Liver (tissue), 9 donors: Measurements from ENCODE around the gene CLTA. TPM values are rescaled to one million over a fixed set of nuclear protein-coding genes. Genes with fewer than 3 reads are reported as not detected.

Source experiments
- DNase-seq: peaks from one replicate; pipeline ENCODE4 v3.0.0-alpha.2; 2017; ENCODE audit warnings: low spot score
- H3K27ac ChIP-seq, 2 donors: one replicate each; pipeline ENCODE4 v1.7.0; 2013; ENCODE audit warnings: inconsistent platforms in 2 of 2, low read length in 2 of 2, control low read depth in 1 of 2, low read depth in 1 of 2, mild to moderate bottlenecking in 1 of 2
- H3K27me3 ChIP-seq, 4 donors: one replicate each; pipeline versions ENCODE4 v1.6.1 to v1.7.0; 2013; ENCODE audit warnings: low read length in 3 of 4, inconsistent platforms in 1 of 4, mild to moderate bottlenecking in 1 of 4, moderate library complexity in 1 of 4; ENCODE audit not compliant: control insufficient read depth in 4 of 4, insufficient read depth in 4 of 4
- H3K36me3 ChIP-seq, 4 donors: one replicate each; pipeline versions ENCODE4 v1.6.1 to v1.7.0; 2013; ENCODE audit warnings: low read length in 3 of 4, mild to moderate bottlenecking in 3 of 4, low read depth in 1 of 4, moderate library complexity in 1 of 4; ENCODE audit not compliant: control insufficient read depth in 4 of 4, insufficient read depth in 3 of 4
- H3K4me1 ChIP-seq, 4 donors: one replicate each; pipeline versions ENCODE4 v1.6.1 to v1.7.0; 2013; ENCODE audit warnings: low read length in 3 of 4, mild to moderate bottlenecking in 3 of 4, moderate library complexity in 1 of 4; ENCODE audit not compliant: control insufficient read depth in 4 of 4, insufficient read depth in 4 of 4
- H3K4me3 ChIP-seq, 3 donors: one replicate each; pipeline versions ENCODE4 v1.6.1 to v1.7.0; 2013; ENCODE audit warnings: low read length in 3 of 3, control low read depth in 1 of 3, low read depth in 1 of 3, mild to moderate bottlenecking in 1 of 3
- H3K9ac ChIP-seq, 2 donors: one replicate each; pipeline ENCODE4 v1.7.0; 2013; ENCODE audit warnings: low read length in 2 of 2, mild to moderate bottlenecking in 2 of 2, moderate library complexity in 2 of 2, control low read depth in 1 of 2, low read depth in 1 of 2
- H3K9me3 ChIP-seq, 4 donors: one replicate each; pipeline versions ENCODE4 v1.6.1 to v1.7.0; 2013; ENCODE audit warnings: low read length in 3 of 4; ENCODE audit not compliant: control insufficient read depth in 4 of 4
- ATF3 ChIP-seq: IDR thresholded peaks from 2 replicates; pipeline ENCODE4 v1.6.1; 2016; ENCODE audit warnings: antibody characterized with exemption
- CTCF ChIP-seq: fragments of 150-350 bp; IDR thresholded peaks from 2 replicates; pipeline ENCODE4 v1.5.1; 2017; ENCODE audit warnings: improper control_type of control experiment, low read depth, low read length; ENCODE audit not compliant: missing input control
- EGR1 ChIP-seq, 2 donors: IDR thresholded peaks; 2 replicates each; pipeline ENCODE4 v1.6.1; 2016 to 2018; ENCODE audit warnings: antibody characterized with exemption in 2 of 2, low read depth in 2 of 2
- FOXA1 ChIP-seq: IDR thresholded peaks from 2 replicates; pipeline ENCODE4 v1.6.1; 2016; ENCODE audit warnings: antibody characterized with exemption
- FOXA2 ChIP-seq: IDR thresholded peaks from 2 replicates; pipeline ENCODE4 v1.6.1; 2016; ENCODE audit warnings: antibody characterized with exemption
- GABPA ChIP-seq, 2 donors: IDR thresholded peaks in 1 of 2; conservative IDR thresholded peaks in 1 of 2; 2 replicates each; pipeline ENCODE4 v1.6.1; 2016; ENCODE audit warnings: antibody characterized with exemption in 2 of 2, mild to moderate bottlenecking in 1 of 2, moderate library complexity in 1 of 2
- HNF4A ChIP-seq, 2 donors: conservative IDR thresholded peaks; 2 replicates each; pipeline ENCODE4 v1.6.1; 2016; ENCODE audit warnings: antibody characterized with exemption in 2 of 2, mild to moderate bottlenecking in 2 of 2
- HNF4G ChIP-seq: IDR thresholded peaks from 2 replicates; pipeline ENCODE4 v1.6.1; 2016; ENCODE audit warnings: antibody characterized with exemption
- JUND ChIP-seq, 2 donors: IDR thresholded peaks; 2 replicates each; pipeline ENCODE4 v1.6.1; 2016; ENCODE audit warnings: antibody characterized with exemption in 2 of 2
- MAX ChIP-seq: IDR thresholded peaks from 2 replicates; pipeline ENCODE4 v1.6.1; 2016; ENCODE audit warnings: antibody characterized with exemption
- NR2F2 ChIP-seq: IDR thresholded peaks from 2 replicates; pipeline ENCODE4 v1.6.1; 2016; ENCODE audit warnings: antibody characterized with exemption
- RAD21 ChIP-seq, 2 donors: IDR thresholded peaks; 2 replicates each; pipeline ENCODE4 v1.6.1; 2016; ENCODE audit warnings: antibody characterized with exemption in 2 of 2, mild to moderate bottlenecking in 2 of 2
- RXRA ChIP-seq, 2 donors: IDR thresholded peaks; 2 replicates each; pipeline ENCODE4 v1.6.1; 2017 to 2018; ENCODE audit warnings: antibody characterized with exemption in 2 of 2, mild to moderate bottlenecking in 1 of 2
- SP1 ChIP-seq: IDR thresholded peaks from 2 replicates; pipeline ENCODE4 v1.6.1; 2018; ENCODE audit warnings: antibody characterized with exemption, mild to moderate bottlenecking
- TAF1 ChIP-seq: conservative IDR thresholded peaks from 2 replicates; pipeline ENCODE4 v1.6.1; 2016; ENCODE audit warnings: antibody characterized with exemption, mild to moderate bottlenecking
- YY1 ChIP-seq: IDR thresholded peaks from 2 replicates; pipeline ENCODE4 v1.6.1; 2016; ENCODE audit warnings: antibody characterized with exemption, mild to moderate bottlenecking
- WGBS: extraction: QIAGEN DNeasy Blood & Tissue Kit; methylation state at CpG from one replicate; pipeline ENCODE4 v1.1.7; 2013; 5-methylcytosine and 5-hydroxymethylcytosine counted together
- polyA plus RNA-seq, 2 donors: library from polyadenylated mRNA; stranded (reverse) in 1 of 2; unstranded in 1 of 2; fragments of 200-250 nt in 1 of 2; fragments of >200 nt in 1 of 2; fragmentation: Nextera tagmentation in 1 of 2; extraction: Ambion mirVana in 1 of 2; gene quantifications; one replicate each; pipeline versions ENCODE4 v1.2.1 to v1.2.3, GENCODE V29; 2013 to 2015
- total RNA-seq, 2 donors: library from RNA; depleted of rRNA; stranded (reverse); fragments of >200 nt; gene quantifications; one replicate each; pipeline ENCODE4 v1.2.3, GENCODE V29; 2014
- TF ChIP-seq, protein P1 (sequence below): IDR thresholded peaks from 2 replicates; pipeline ENCODE4 v1.6.1; 2016; ENCODE audit warnings: antibody characterized with exemption
- donor health status: healthy.
- donor health status: healthy.
- donor health status: healthy.
- donor health status: healthy.
- donor health status: healthy.

The CLTA gene
- total and polyA plus RNA-seq, 4 donors: 48.4 to 102 (median 74.6) TPM

DNA sequence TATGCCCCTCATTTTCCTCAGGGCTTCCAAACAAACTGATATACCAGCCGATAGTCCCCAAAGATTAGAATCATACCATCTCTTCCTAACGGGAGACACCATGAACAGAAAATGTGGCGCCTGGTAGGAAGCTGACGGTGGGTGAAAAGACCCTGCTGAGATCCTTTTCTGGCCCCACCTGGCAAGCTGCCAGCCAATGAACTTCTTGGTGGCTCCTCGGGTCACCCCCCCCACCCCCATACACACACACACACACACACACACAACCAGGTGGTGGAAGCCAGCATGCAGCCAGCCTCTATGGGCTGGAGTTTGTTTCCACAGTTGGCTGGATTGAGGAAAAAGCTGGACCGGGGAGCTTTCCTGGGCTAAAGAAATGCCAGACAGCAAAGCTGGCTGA, 26.3 kb upstream of the CLTA start:
- DNase-seq: no peak
- Histone ChIP-seq H3K4me1 (peaks cover 0 to 2% (median 0%) of the 10 kb centered on the region in 4 donors), H3K9me3 (no peaks in the 10 kb centered on the region), H3K36me3 (no peaks in the 10 kb centered on the region), H3K9ac (no peak overlapping the region), H3K27me3 (no peaks in the 10 kb centered on the region), H3K27ac (no peak overlapping the region), H3K4me3 (no peak overlapping the region)
- TF ChIP-seq FOXA2: no peak
- TF ChIP-seq EGR1 (IDR thresholded peaks at IDR 0.05; ENCODE audit: low read depth in 2 of 2): no peak
- no peak for TF ChIP-seq RAD21 (IDR thresholded peaks at IDR 0.05)
- no peak for TF ChIP-seq JUND (IDR thresholded peaks at IDR 0.05)
- no peak for TF ChIP-seq RXRA (IDR thresholded peaks at IDR 0.05)
- TF ChIP-seq FOXA1: no peak
- TF ChIP-seq NR2F2: no peak
- TF ChIP-seq YY1: no peak
- no peak for TF ChIP-seq MAX
- TF ChIP-seq, protein P1, sequence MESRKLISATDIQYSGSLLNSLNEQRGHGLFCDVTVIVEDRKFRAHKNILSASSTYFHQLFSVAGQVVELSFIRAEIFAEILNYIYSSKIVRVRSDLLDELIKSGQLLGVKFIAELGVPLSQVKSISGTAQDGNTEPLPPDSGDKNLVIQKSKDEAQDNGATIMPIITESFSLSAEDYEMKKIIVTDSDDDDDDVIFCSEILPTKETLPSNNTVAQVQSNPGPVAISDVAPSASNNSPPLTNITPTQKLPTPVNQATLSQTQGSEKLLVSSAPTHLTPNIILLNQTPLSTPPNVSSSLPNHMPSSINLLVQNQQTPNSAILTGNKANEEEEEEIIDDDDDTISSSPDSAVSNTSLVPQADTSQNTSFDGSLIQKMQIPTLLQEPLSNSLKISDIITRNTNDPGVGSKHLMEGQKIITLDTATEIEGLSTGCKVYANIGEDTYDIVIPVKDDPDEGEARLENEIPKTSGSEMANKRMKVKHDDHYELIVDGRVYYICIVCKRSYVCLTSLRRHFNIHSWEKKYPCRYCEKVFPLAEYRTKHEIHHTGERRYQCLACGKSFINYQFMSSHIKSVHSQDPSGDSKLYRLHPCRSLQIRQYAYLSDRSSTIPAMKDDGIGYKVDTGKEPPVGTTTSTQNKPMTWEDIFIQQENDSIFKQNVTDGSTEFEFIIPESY: no peak
- WGBS: 78% methylated on average over 6 of the region's 6 CpGs

DNA sequence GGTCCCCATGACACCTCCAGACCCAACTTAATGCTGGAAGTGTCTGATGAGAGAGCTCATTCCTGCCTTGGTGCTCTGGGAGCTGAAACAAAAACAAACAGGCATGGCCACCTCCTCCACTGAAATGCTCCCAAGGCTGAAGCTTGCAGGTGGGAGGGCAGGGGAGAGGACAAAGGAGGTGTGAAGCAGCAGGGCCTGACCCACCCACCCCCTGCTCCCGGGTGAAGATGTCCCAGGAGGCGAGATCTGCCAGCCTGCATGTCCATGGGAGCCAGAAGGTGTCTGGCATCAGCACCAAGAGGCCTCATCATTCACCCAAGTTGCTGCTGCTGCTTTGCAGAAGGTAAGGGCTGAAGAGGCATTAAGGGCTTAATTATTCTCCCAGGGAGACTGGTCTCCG, 25.7 kb upstream of the CLTA start:
- no peak overlapping the region for H3K27ac ChIP-seq
- peaks cover 0 to 2% (median 0%) of the 10 kb centered on the region in 4 donors for H3K4me1 ChIP-seq
- no peak overlapping the region for H3K9ac ChIP-seq
- no peaks in the 10 kb centered on the region for H3K27me3 ChIP-seq
- no peak overlapping the region for H3K4me3 ChIP-seq
- H3K36me3 ChIP-seq: no peaks in the 10 kb centered on the region
- TF ChIP-seq FOXA1: no peak
- no peak for TF ChIP-seq RXRA (IDR thresholded peaks at IDR 0.05)
- TF ChIP-seq, protein P1: no peak
- TF ChIP-seq RAD21 (IDR thresholded peaks at IDR 0.05): no peak
- no peak for TF ChIP-seq HNF4A (conservative IDR thresholded peaks at IDR 0.05)
- no peak for TF ChIP-seq TAF1
- no peak for TF ChIP-seq JUND (IDR thresholded peaks at IDR 0.05)
- TF ChIP-seq FOXA2: no peak
- no peak for TF ChIP-seq MAX
- no peak for TF ChIP-seq CTCF
- TF ChIP-seq ATF3: no peak
- no peak for TF ChIP-seq NR2F2
- TF ChIP-seq SP1: no peak
- no peak for TF ChIP-seq EGR1 (IDR thresholded peaks at IDR 0.05; ENCODE audit: low read depth in 2 of 2)
- no peak for TF ChIP-seq GABPA (IDR thresholded peaks at IDR 0.05 in 1 of 2, conservative IDR thresholded peaks at IDR 0.05 in 1 of 2)
- no peak for TF ChIP-seq YY1
- no peak for TF ChIP-seq HNF4G
- no peaks in the 10 kb centered on the region for H3K9me3 ChIP-seq
- WGBS: 59% methylated on average over 3 of the region's 3 CpGs
- DNase-seq: no peak
